Liver (tissue), 9 donors: ENCODE data around the gene ARHGAP27. TPM values are rescaled to one million over a fixed set of nuclear protein-coding genes. Genes with fewer than 3 reads are reported as not detected.
"Not testable (repeated sequence)": the region's sequence is repeated elsewhere in the genome, so short reads cannot be mapped to it uniquely, and the experiment has no call there.

ENCODE experiments used
- DNase-seq: peaks from one replicate; pipeline ENCODE4 v3.0.0-alpha.2; 2017; ENCODE audit warnings: low spot score
- H3K27ac ChIP-seq, 2 donors: one replicate each; pipeline ENCODE4 v1.7.0; 2013; ENCODE audit warnings: inconsistent platforms in 2 of 2, low read length in 2 of 2, control low read depth in 1 of 2, low read depth in 1 of 2, mild to moderate bottlenecking in 1 of 2
- H3K27me3 ChIP-seq, 4 donors: one replicate each; pipeline versions ENCODE4 v1.6.1 to v1.7.0; 2013; ENCODE audit warnings: low read length in 3 of 4, inconsistent platforms in 1 of 4, mild to moderate bottlenecking in 1 of 4, moderate library complexity in 1 of 4; ENCODE audit not compliant: control insufficient read depth in 4 of 4, insufficient read depth in 4 of 4
- H3K36me3 ChIP-seq, 4 donors: one replicate each; pipeline versions ENCODE4 v1.6.1 to v1.7.0; 2013; ENCODE audit warnings: low read length in 3 of 4, mild to moderate bottlenecking in 3 of 4, low read depth in 1 of 4, moderate library complexity in 1 of 4; ENCODE audit not compliant: control insufficient read depth in 4 of 4, insufficient read depth in 3 of 4
- H3K4me1 ChIP-seq, 4 donors: one replicate each; pipeline versions ENCODE4 v1.6.1 to v1.7.0; 2013; ENCODE audit warnings: low read length in 3 of 4, mild to moderate bottlenecking in 3 of 4, moderate library complexity in 1 of 4; ENCODE audit not compliant: control insufficient read depth in 4 of 4, insufficient read depth in 4 of 4
- H3K4me3 ChIP-seq, 3 donors: one replicate each; pipeline versions ENCODE4 v1.6.1 to v1.7.0; 2013; ENCODE audit warnings: low read length in 3 of 3, control low read depth in 1 of 3, low read depth in 1 of 3, mild to moderate bottlenecking in 1 of 3
- H3K9ac ChIP-seq, 2 donors: one replicate each; pipeline ENCODE4 v1.7.0; 2013; ENCODE audit warnings: low read length in 2 of 2, mild to moderate bottlenecking in 2 of 2, moderate library complexity in 2 of 2, control low read depth in 1 of 2, low read depth in 1 of 2
- H3K9me3 ChIP-seq, 4 donors: one replicate each; pipeline versions ENCODE4 v1.6.1 to v1.7.0; 2013; ENCODE audit warnings: low read length in 3 of 4; ENCODE audit not compliant: control insufficient read depth in 4 of 4
- EGR1 ChIP-seq, 2 donors: IDR thresholded peaks; 2 replicates each; pipeline ENCODE4 v1.6.1; 2016 to 2018; ENCODE audit warnings: antibody characterized with exemption in 2 of 2, low read depth in 2 of 2
- FOXA1 ChIP-seq: IDR thresholded peaks from 2 replicates; pipeline ENCODE4 v1.6.1; 2016; ENCODE audit warnings: antibody characterized with exemption
- FOXA2 ChIP-seq: IDR thresholded peaks from 2 replicates; pipeline ENCODE4 v1.6.1; 2016; ENCODE audit warnings: antibody characterized with exemption
- GABPA ChIP-seq, 2 donors: IDR thresholded peaks in 1 of 2; conservative IDR thresholded peaks in 1 of 2; 2 replicates each; pipeline ENCODE4 v1.6.1; 2016; ENCODE audit warnings: antibody characterized with exemption in 2 of 2, mild to moderate bottlenecking in 1 of 2, moderate library complexity in 1 of 2
- HNF4A ChIP-seq, 2 donors: conservative IDR thresholded peaks; 2 replicates each; pipeline ENCODE4 v1.6.1; 2016; ENCODE audit warnings: antibody characterized with exemption in 2 of 2, mild to moderate bottlenecking in 2 of 2
- HNF4G ChIP-seq: IDR thresholded peaks from 2 replicates; pipeline ENCODE4 v1.6.1; 2016; ENCODE audit warnings: antibody characterized with exemption
- JUND ChIP-seq, 2 donors: IDR thresholded peaks; 2 replicates each; pipeline ENCODE4 v1.6.1; 2016; ENCODE audit warnings: antibody characterized with exemption in 2 of 2
- NR2F2 ChIP-seq: IDR thresholded peaks from 2 replicates; pipeline ENCODE4 v1.6.1; 2016; ENCODE audit warnings: antibody characterized with exemption
- RAD21 ChIP-seq, 2 donors: IDR thresholded peaks; 2 replicates each; pipeline ENCODE4 v1.6.1; 2016; ENCODE audit warnings: antibody characterized with exemption in 2 of 2, mild to moderate bottlenecking in 2 of 2
- RXRA ChIP-seq, 2 donors: IDR thresholded peaks; 2 replicates each; pipeline ENCODE4 v1.6.1; 2017 to 2018; ENCODE audit warnings: antibody characterized with exemption in 2 of 2, mild to moderate bottlenecking in 1 of 2
- SP1 ChIP-seq: IDR thresholded peaks from 2 replicates; pipeline ENCODE4 v1.6.1; 2018; ENCODE audit warnings: antibody characterized with exemption, mild to moderate bottlenecking
- TAF1 ChIP-seq: conservative IDR thresholded peaks from 2 replicates; pipeline ENCODE4 v1.6.1; 2016; ENCODE audit warnings: antibody characterized with exemption, mild to moderate bottlenecking
- YY1 ChIP-seq: IDR thresholded peaks from 2 replicates; pipeline ENCODE4 v1.6.1; 2016; ENCODE audit warnings: antibody characterized with exemption, mild to moderate bottlenecking
- WGBS: extraction: QIAGEN DNeasy Blood & Tissue Kit; methylation state at CpG from one replicate; pipeline ENCODE4 v1.1.7; 2013; 5-methylcytosine and 5-hydroxymethylcytosine counted together
- polyA plus RNA-seq, 2 donors: library from polyadenylated mRNA; stranded (reverse) in 1 of 2; unstranded in 1 of 2; fragments of 200-250 nt in 1 of 2; fragments of >200 nt in 1 of 2; fragmentation: Nextera tagmentation in 1 of 2; extraction: Ambion mirVana in 1 of 2; gene quantifications; one replicate each; pipeline versions ENCODE4 v1.2.1 to v1.2.3, GENCODE V29; 2013 to 2015
- total RNA-seq, 2 donors: library from RNA; depleted of rRNA; stranded (reverse); fragments of >200 nt; gene quantifications; one replicate each; pipeline ENCODE4 v1.2.3, GENCODE V29; 2014
- TF ChIP-seq, protein P1 (sequence below): IDR thresholded peaks from 2 replicates; pipeline ENCODE4 v1.6.1; 2016; ENCODE audit warnings: antibody characterized with exemption
- TF ChIP-seq, protein P2 (sequence below): IDR thresholded peaks from 2 replicates; pipeline ENCODE4 v1.6.1; 2016; ENCODE audit warnings: antibody characterized with exemption
- TF ChIP-seq, protein P3 (sequence below): IDR thresholded peaks from 2 replicates; pipeline ENCODE4 v1.6.1; 2016; ENCODE audit warnings: antibody characterized with exemption, mild to moderate bottlenecking
- TF ChIP-seq, protein P4 (sequence below): fragments of 150-350 bp; IDR thresholded peaks from 2 replicates; pipeline ENCODE4 v1.5.1; 2017; ENCODE audit warnings: improper control_type of control experiment, low read depth, low read length; ENCODE audit not compliant: missing input control
- TF ChIP-seq, protein P5 (sequence below): IDR thresholded peaks from 2 replicates; pipeline ENCODE4 v1.6.1; 2016; ENCODE audit warnings: antibody characterized with exemption
- donor health status: healthy.
- donor health status: healthy.
- donor health status: healthy.
- donor health status: healthy.
- donor health status: healthy.

The ARHGAP27 gene
- total and polyA plus RNA-seq, 4 donors: 1.8 to 10.9 (median 7.8) TPM

DNA sequence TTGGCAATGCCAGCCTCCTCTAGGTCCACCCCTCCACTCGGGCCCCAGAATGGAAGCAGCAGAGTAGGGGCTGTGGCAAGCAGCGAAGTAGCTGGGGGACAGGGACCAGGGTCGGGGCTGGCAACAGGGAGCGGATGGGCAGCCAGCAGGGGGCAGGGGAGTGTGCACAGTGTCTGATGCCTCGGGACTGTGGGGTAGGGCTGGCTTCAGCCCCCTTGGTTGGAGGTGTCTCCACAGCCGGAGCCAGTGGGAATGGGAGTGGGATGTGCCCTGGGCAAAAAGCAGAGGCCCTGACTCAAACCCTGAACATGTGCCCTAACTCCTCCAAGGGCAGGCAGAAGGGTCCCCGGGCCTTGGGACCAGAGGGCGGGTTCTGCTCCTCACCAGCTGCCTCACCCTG is 18.5 kb upstream of the ARHGAP27 start:
- Histone ChIP-seq H3K4me3 (no peak overlapping the region), H3K27ac (no peak overlapping the region), H3K9me3 (no peaks in the 10 kb centered on the region), H3K27me3 (no peaks in the 10 kb centered on the region), H3K4me1 (peaks cover 0 to 16% (median 6%) of the 10 kb centered on the region in 4 donors), H3K36me3 (peaks cover 0 to 6% (median 0%) of the 10 kb centered on the region in 4 donors), H3K9ac (no peak overlapping the region)
- 98% methylated on average over 8 of the region's 8 CpGs for WGBS
- DNase-seq: no peak
- TF ChIP-seq RXRA (IDR thresholded peaks at IDR 0.05): no peak
- no peak for TF ChIP-seq NR2F2
- TF ChIP-seq FOXA1: no peak
- TF ChIP-seq SP1: no peak
- no peak for TF ChIP-seq TAF1
- TF ChIP-seq RAD21 (IDR thresholded peaks at IDR 0.05): no peak
- TF ChIP-seq GABPA (IDR thresholded peaks at IDR 0.05 in 1 of 2, conservative IDR thresholded peaks at IDR 0.05 in 1 of 2): no peak
- TF ChIP-seq HNF4G: no peak
- TF ChIP-seq, protein P1, sequence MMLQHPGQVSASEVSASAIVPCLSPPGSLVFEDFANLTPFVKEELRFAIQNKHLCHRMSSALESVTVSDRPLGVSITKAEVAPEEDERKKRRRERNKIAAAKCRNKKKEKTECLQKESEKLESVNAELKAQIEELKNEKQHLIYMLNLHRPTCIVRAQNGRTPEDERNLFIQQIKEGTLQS: no peak
- TF ChIP-seq, protein P2, sequence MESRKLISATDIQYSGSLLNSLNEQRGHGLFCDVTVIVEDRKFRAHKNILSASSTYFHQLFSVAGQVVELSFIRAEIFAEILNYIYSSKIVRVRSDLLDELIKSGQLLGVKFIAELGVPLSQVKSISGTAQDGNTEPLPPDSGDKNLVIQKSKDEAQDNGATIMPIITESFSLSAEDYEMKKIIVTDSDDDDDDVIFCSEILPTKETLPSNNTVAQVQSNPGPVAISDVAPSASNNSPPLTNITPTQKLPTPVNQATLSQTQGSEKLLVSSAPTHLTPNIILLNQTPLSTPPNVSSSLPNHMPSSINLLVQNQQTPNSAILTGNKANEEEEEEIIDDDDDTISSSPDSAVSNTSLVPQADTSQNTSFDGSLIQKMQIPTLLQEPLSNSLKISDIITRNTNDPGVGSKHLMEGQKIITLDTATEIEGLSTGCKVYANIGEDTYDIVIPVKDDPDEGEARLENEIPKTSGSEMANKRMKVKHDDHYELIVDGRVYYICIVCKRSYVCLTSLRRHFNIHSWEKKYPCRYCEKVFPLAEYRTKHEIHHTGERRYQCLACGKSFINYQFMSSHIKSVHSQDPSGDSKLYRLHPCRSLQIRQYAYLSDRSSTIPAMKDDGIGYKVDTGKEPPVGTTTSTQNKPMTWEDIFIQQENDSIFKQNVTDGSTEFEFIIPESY: no peak
- no peak for TF ChIP-seq EGR1 (IDR thresholded peaks at IDR 0.05; ENCODE audit: low read depth in 2 of 2)
- TF ChIP-seq, protein P3, sequence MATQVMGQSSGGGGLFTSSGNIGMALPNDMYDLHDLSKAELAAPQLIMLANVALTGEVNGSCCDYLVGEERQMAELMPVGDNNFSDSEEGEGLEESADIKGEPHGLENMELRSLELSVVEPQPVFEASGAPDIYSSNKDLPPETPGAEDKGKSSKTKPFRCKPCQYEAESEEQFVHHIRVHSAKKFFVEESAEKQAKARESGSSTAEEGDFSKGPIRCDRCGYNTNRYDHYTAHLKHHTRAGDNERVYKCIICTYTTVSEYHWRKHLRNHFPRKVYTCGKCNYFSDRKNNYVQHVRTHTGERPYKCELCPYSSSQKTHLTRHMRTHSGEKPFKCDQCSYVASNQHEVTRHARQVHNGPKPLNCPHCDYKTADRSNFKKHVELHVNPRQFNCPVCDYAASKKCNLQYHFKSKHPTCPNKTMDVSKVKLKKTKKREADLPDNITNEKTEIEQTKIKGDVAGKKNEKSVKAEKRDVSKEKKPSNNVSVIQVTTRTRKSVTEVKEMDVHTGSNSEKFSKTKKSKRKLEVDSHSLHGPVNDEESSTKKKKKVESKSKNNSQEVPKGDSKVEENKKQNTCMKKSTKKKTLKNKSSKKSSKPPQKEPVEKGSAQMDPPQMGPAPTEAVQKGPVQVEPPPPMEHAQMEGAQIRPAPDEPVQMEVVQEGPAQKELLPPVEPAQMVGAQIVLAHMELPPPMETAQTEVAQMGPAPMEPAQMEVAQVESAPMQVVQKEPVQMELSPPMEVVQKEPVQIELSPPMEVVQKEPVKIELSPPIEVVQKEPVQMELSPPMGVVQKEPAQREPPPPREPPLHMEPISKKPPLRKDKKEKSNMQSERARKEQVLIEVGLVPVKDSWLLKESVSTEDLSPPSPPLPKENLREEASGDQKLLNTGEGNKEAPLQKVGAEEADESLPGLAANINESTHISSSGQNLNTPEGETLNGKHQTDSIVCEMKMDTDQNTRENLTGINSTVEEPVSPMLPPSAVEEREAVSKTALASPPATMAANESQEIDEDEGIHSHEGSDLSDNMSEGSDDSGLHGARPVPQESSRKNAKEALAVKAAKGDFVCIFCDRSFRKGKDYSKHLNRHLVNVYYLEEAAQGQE: no peak
- TF ChIP-seq, protein P4, sequence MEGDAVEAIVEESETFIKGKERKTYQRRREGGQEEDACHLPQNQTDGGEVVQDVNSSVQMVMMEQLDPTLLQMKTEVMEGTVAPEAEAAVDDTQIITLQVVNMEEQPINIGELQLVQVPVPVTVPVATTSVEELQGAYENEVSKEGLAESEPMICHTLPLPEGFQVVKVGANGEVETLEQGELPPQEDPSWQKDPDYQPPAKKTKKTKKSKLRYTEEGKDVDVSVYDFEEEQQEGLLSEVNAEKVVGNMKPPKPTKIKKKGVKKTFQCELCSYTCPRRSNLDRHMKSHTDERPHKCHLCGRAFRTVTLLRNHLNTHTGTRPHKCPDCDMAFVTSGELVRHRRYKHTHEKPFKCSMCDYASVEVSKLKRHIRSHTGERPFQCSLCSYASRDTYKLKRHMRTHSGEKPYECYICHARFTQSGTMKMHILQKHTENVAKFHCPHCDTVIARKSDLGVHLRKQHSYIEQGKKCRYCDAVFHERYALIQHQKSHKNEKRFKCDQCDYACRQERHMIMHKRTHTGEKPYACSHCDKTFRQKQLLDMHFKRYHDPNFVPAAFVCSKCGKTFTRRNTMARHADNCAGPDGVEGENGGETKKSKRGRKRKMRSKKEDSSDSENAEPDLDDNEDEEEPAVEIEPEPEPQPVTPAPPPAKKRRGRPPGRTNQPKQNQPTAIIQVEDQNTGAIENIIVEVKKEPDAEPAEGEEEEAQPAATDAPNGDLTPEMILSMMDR: no peak
- TF ChIP-seq HNF4A (conservative IDR thresholded peaks at IDR 0.05): no peak
- no peak for TF ChIP-seq YY1
- TF ChIP-seq, protein P5, sequence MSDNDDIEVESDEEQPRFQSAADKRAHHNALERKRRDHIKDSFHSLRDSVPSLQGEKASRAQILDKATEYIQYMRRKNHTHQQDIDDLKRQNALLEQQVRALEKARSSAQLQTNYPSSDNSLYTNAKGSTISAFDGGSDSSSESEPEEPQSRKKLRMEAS: no peak
- TF ChIP-seq JUND (IDR thresholded peaks at IDR 0.05): no peak
- no peak for TF ChIP-seq FOXA2

DNA sequence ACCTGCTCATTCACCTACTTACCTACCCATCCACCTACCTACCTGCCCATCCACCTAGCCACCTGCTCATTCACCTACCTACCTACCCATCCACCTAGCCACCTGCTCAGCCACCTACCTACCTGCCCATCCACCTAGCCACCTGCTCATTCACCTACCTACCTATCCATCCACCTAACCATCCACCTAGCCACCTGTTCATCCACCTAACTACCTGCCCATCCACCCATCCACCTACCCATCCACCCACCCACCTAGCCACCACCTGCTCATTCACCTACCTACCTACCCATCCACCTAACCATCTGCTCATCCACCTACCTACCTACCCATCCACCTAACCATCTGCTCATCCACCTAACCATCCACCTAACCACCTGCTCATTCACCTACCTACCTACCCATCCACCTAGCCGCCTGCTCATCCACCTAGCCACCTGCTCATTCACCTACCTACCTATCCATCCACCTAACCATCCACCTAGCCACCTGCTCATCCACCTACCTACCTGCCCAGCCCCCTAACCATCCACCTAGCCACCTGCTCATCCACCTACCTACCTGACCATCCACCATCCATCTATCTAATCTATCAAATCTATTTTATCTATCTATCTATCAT is 17.1 kb upstream of the ARHGAP27 start:
- H3K36me3 ChIP-seq: peaks cover 0 to 11% (median 2%) of the 10 kb centered on the region in 4 donors
- 100% methylated on average over 1 of the region's 1 CpG for WGBS

DNA sequence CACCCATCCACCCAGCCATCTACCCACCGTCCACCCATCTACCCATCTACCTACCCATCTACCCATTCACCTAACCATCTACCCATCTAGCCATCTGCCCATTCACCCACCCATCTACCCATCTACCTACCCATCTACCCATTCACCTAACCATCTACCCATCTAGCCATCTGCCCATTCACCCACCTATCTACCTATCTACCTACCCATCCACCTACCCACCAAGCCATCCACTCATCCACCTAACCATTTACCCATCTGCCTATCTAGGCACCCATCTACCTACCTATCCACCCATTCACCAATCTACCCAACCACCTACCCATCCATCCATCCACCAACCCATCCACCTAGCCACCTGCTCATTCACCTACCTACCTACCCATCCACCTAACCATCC is 16.6 kb upstream of the ARHGAP27 start:
- 100% methylated on average over 1 of the region's 1 CpG for WGBS
- not testable (repeated sequence) for H3K9ac ChIP-seq, H3K9me3 ChIP-seq, H3K27ac ChIP-seq, H3K27me3 ChIP-seq, H3K4me3 ChIP-seq, DNase-seq
- Histone ChIP-seq H3K36me3 (peaks cover 0 to 11% (median 2%) of the 10 kb centered on the region in 4 donors), H3K4me1 (peaks cover 3 to 20% (median 9%) of the 10 kb centered on the region in 4 donors)

More for the DNA sequence above, 17.1 kb upstream of the ARHGAP27 start:
- H3K27ac ChIP-seq, H3K9ac ChIP-seq, H3K4me3 ChIP-seq, H3K27me3 ChIP-seq, H3K9me3 ChIP-seq, DNase-seq: not testable (repeated sequence)
- H3K4me1 ChIP-seq: peaks cover 3 to 20% (median 9%) of the 10 kb centered on the region in 4 donors

DNA sequence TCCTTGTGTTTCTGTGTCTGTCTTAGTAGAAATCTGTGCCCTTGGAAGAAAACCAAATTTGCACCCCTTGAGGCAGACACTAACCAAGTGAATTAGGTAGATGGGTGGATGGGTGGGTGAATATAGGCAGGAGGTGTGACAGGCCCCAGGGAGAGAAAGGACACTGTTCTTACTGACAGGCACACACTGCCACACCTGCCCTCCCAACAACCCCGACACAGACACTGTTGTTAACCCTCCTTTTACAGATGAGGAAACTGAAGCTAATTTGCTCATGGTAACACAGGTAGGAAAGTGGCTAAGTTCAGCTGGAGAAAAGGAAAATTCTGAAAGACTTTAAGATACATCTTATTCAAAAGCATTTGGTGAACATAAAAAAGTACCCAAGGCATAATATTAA is 15.8 kb upstream of the ARHGAP27 start:
- H3K4me1 ChIP-seq: peaks cover 3 to 20% (median 9%) of the 10 kb centered on the region in 4 donors
- H3K36me3 ChIP-seq, DNase-seq, H3K4me3 ChIP-seq, H3K27me3 ChIP-seq, H3K9ac ChIP-seq, H3K27ac ChIP-seq, H3K9me3 ChIP-seq: not testable (repeated sequence)
- 94% methylated on average over 1 of the region's 1 CpG for WGBS
